Endothelial cell (in vitro differentiated cells): ENCODE data around the gene USP19. TPM values are rescaled to one million over a fixed set of nuclear protein-coding genes. Genes with fewer than 3 reads are reported as not detected.

Source experiments
- microRNA-seq: library from miRNA; unstranded; fragments of <30 nt; microRNA quantifications from one replicate; pipeline ENCODE4, GENCODE V29; 2020; ENCODE audit not compliant: unreplicated experiment
- total RNA-seq: library from RNA; stranded (reverse); fragmentation: NEBNext Ultra II Directional; extraction: Animal tissue kit (Norgen Biotek cat#: 25700); gene quantifications from one replicate; pipeline ENCODE4 v1.2.1, GENCODE V29; 2021; ENCODE audit not compliant: unreplicated experiment

USP19 gene
- total RNA-seq, 1 donor from 2014 or later = 38.8 TPM

Small RNA genes within 50 kb of the gene (microRNA-seq; reads per million reads assigned to microRNA genes)
- gene MIR6890 = 1.3 reads per million, percentile 19 among the genes with 10 or more reads in this experiment

Other genes with a start within 250 kb of the USP19 start
- gene SLC25A20, start 221.9 kb downstream of the USP19 start, total RNA-seq = 3.6 TPM
- gene ARIH2, start 202.0 kb downstream of the USP19 start, total RNA-seq = 57.0 TPM
- gene P4HTM, start 130.6 kb downstream of the USP19 start, total RNA-seq = 9.3 TPM
- gene WDR6, start 113.4 kb downstream of the USP19 start, total RNA-seq = 148 TPM
- 27.8 TPM for gene DALRD3, start 102.2 kb downstream of the USP19 start, total RNA-seq
- 32.3 TPM for gene NDUFAF3, start 98.7 kb downstream of the USP19 start, total RNA-seq
- 111 TPM for gene IMPDH2, start 91.4 kb downstream of the USP19 start, total RNA-seq
- gene QRICH1, start 26.8 kb downstream of the USP19 start, total RNA-seq = 136 TPM
- 416 TPM for gene QARS1, start 16.1 kb downstream of the USP19 start, total RNA-seq
- 259 TPM for gene LAMB2, start 12.2 kb upstream of the USP19 start, total RNA-seq
- gene CCDC71, start 45.5 kb upstream of the USP19 start, total RNA-seq = 24.8 TPM
- 16.7 TPM for gene KLHDC8B, start 50.8 kb upstream of the USP19 start, total RNA-seq
- 3.8 TPM for gene C3orf62, start 156.4 kb upstream of the USP19 start, total RNA-seq
- gene USP4, start 219.2 kb upstream of the USP19 start, total RNA-seq = 55.0 TPM
- 374 TPM for gene GPX1, start 237.5 kb upstream of the USP19 start, total RNA-seq